NCI-H345 treated with DMSO at 0.1 percent for 48 hours (cell line): Measurements from ENCODE around the gene S100A16.
A peak's percentile ranks its signal among the peaks of the same experiment; 100 is the strongest.

Experiments used
- DNase-seq: peaks from one replicate; lab custom pipeline; 2025; ENCODE audit not compliant: unreplicated experiment; lab: John Stamatoyannopoulos, UW

S100A16 gene

DNA sequence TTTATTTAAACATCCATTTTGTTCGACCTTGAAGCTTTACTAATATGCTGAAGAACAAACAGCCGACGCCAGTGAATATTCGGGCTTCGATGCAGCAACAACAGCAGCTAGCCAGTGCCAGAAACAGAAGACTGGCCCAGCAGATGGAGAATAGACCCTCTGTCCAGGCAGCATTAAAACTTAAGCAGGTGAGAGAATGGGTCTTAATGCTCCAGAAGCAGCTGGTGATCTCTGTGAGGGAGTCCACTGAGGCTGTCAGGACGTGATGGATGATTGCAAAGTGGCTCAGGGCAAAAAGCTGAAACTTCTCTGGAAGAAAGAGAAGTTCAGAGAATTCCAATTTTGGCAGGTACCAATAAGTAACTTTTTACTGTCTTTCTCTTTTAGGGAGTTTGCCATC, 25.3 kb upstream of the S100A16 start:
- DNase-seq, result no peak

- DNase-seq, result no peak
Observed at GRCh38 chr1:153636312-153636711, 23.4 kb upstream of the S100A16 start.

DNA sequence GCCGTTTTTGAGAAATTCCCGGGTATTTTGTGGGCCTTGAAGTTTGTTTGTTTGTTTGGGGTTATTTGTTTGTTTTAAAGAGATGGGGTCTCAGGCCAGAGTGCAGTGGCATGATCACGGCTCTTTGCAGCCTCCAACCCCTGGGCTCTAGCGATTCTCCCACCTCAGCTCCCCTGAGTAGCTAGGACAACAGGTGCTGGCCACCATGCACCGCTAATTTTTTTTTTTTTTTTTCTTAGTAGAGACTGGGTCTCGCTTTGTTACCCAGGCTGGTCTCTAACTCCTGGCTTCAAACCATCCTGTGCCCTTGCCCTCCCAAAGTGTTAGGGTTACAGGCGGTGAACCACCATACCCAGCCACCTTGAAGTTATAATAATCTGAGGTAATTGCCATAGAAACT, 22.9 kb upstream of the S100A16 start:
- DNase-seq, result no peak

GRCh38 chr1:153633754-153634665, 21.1 kb upstream of the S100A16 start, which contains the start of gene CHTOP:
Gene CHTOP (plus strand): TSS chr1:153634066. CDS start chr1:153636589, 2,523 bp downstream.
- DNase-seq, result peak; percentile 100

DNA sequence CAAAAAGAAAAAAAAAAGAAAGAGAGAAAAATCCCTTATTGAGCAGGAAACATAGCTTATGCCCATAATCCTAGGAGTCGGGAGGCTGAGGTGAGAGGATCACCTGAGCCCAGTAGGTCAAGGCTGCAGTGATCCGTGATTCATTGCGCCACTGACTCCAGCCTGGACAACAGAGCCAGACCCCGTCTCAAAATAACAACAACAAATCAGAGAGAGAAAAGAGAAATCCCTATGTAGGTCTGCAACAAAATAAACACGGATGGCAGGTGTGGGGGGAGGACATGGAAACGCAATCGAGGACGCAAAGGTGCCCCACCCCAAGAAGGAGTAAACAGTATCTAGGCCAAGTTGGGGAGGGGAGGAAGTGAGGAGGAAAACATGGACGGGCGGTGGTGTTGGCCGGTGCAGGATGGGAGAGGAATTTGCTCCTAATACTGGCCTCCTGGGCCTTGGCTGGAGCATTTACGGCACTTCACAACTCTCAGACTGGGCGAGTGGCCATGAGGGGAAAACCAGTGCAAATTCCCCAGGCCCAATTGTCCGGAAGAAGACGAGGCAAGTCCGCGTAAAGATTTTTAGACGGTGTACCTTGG, 20.3 kb upstream of the S100A16 start:
- DNase-seq, result peak; percentile 70

- DNase-seq, result no peak
Observed at GRCh38 chr1:153631047-153632022, 18.4 kb upstream of the S100A16 start.

DNA sequence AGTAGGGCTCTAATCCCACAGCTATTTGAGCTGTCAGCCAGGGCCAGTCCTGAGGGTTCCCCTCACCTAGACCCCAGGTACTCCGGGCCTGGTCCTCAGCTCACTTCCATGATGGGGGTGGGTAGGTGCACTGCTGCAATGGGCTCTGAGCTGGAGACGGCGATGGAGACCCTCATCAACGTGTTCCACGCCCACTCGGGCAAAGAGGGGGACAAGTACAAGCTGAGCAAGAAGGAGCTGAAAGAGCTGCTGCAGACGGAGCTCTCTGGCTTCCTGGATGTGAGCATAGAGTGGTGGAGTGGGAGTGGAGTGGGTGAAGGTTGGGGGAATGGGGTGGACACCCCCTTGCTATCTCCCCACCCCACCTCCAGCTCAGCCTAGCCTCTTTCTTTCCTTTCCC, 17.4 kb upstream of the S100A16 start:
- DNase-seq, result no peak

- no peak for DNase-seq
Observed at GRCh38 chr1:153629971-153630370, 17.0 kb upstream of the S100A16 start.

DNA sequence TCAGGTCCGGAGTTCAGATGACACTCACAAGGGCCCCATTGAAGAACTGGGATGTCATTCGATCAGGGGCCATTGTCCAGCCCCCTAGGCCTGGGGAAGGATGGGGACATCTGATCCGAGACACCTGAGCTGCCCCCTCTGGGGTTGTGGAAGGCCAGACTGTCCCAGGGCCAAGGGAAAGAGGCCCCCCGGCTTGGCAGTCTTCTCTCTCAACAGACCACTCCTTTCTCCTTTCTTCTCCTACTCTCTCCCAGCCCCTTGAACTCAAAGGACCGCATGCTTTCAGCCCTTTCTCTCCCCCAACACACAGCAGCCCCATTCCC, 16.4 kb upstream of the S100A16 start:
- DNase-seq, result no peak

DNA sequence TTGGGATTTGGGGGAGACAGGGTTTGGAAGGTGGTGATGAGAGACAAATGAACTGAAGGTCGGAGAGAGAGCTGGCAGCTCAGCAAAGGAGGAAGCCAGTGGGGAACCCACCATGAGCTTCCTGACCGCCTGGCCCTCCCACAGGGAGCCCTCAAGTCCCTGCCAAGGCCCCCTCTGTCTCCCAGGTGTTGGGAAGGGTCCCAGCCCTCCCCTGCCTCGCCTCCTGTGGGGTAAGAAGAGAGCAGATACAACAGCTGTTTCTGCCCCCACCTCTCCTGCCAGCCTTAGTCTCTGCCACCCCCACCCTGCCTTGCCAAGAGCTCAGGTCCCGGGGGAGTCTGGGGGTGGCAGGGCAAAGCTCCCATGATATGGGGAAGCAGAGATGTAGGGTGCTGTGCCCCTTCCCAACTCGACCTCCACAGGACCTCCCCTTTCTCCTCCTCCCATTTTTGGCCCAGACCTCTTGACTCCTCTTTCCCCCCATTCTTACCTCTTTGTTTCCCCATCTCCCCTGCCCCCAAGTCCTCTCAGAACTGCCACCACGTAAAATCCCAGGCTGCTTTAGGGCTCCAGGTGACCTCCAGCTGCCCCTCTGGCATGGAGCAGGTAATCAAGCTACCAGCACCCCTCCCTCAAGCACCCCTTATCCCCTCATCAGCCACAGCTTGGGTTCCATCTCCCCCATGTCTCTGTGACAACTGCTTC, 15.9 kb upstream of the S100A16 start:
- DNase-seq, result no peak

GRCh38 chr1:153627715-153628626, 15.0 kb upstream of the S100A16 start, which contains the start of gene S100A1:
Gene S100A1 (plus strand): TSS chr1:153628434. CDS start chr1:153630522, 2,088 bp downstream.
- no peak for DNase-seq

GRCh38 chr1:153626904-153627714, 14.2 kb upstream of the S100A16 start, which contains the start of gene S100A13:
Gene S100A13 (minus strand): TSS chr1:153627505. CDS start chr1:153626472, 1,033 bp downstream.
- DNase-seq, result peak; percentile 85

- no peak for DNase-seq
Observed at GRCh38 chr1:153626477-153626903, 13.6 kb upstream of the S100A16 start.

DNA sequence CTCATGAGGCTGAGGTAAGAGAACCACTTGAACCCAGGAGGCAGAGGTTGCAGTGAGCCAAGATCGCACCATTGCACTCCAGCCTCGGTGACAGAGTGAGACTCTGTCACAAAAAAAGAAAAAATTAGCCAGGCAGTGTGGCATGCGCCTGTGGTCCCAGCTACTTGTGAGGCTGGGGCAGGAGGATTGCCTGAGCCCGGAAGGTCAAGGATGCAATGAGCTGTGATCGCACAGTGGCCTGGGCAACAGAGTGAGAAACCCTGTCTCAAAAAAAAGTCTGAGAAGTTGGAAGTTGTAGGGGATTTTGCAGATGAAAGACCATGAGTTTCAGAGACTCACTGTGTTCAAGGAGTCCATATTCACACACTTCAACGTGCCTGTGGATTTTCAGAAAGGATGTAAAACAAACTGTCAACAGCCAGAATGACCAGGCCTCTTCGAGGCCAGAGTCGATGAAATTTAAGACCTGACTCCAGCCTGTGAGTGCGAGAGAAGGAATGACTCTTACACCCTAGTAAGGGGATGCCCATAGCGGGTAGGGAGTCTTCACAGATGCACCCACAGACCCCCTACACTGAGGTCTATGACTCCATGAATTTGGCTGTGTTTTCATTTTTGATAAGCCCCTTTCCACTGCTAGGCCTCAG, 12.2 kb upstream of the S100A16 start:
- DNase-seq, result no peak

- DNase-seq, result no peak
Observed at GRCh38 chr1:153623101-153623500, 10.2 kb upstream of the S100A16 start.

- no peak for DNase-seq
Observed at GRCh38 chr1:153619171-153619570, 6.2 kb upstream of the S100A16 start.

GRCh38 chr1:153617663-153618062, 4.7 kb upstream of the S100A16 start:
- peak; percentile 56 for DNase-seq

DNA sequence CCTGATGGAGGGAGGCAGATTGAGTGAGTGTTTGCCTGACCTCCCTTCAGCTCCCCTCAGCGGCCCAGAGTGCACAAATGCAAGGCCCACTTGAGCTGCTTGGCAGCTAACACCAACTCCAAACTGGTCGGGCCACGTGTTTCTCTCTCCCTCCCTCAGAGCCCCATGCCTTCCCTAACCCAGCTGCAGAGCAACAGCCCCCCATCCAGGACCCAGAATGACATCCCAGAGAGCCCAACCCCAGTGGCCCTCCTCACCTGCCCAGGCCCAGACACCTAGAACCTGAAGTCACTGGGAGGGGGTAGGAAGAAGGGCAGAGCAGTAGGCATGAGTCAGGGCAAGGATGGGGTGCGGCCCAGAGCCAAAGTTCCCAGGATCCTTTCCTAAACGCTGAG, 4.0 kb upstream of the S100A16 start:
- DNase-seq, result no peak
